PC-9 (cell line): ENCODE results near the gene FBXL14. TPM values are rescaled to one million over a fixed set of nuclear protein-coding genes. Genes with fewer than 3 reads are reported as not detected.

Experiments used
- BruUV-seq: library from RNA; stranded (reverse); fragments of 400-500 nt; replicated peaks from 2 replicates; lab custom pipeline; 2021; lab: Mats Ljungman, UMichigan
- CTCF ChIA-PET: fragments of 300-600 bp; sonication (Branson Sonifier 250); formaldehyde crosslinking; loops from one replicate; lab custom pipeline; 2022; ENCODE audit warnings: antibody characterized with exemption; lab: Charles Lee
- POLR2A ChIA-PET: fragments of 300-600 bp; sonication (Branson Sonifier 250); formaldehyde crosslinking; loops from one replicate; lab custom pipeline; 2022; ENCODE audit warnings: antibody characterized with exemption; ENCODE audit not compliant: unreplicated experiment; lab: Charles Lee
- DNase-seq, 2 experiments: peaks; one replicate each; pipeline versions ENCODE4 v3.0.0 to v3.0.0-alpha.2; 2015 to 2022; ENCODE audit warnings: mixed read lengths in 1 of 2
- H2AFZ ChIP-seq: fragments of 200-600 bp; sonication (generic); 2 replicates; pipeline ENCODE4 v1.8.1; 2017; ENCODE audit warnings: antibody characterized with exemption
- H3F3A ChIP-seq: fragments of 200-600 bp; sonication (generic); 2 replicates; pipeline ENCODE4 v1.8.1; 2017; ENCODE audit warnings: antibody characterized with exemption, mild to moderate bottlenecking, low read depth; ENCODE audit not compliant: insufficient read depth
- H3K27ac ChIP-seq: fragments of 200-600 bp; sonication (generic); 2 replicates; pipeline ENCODE4 v1.6.1; 2016; ENCODE audit warnings: mixed run types
- H3K27me3 ChIP-seq: fragments of 200-600 bp; sonication (generic); 2 replicates; pipeline ENCODE4 v1.6.1; 2016; ENCODE audit warnings: low read depth, mixed run types; ENCODE audit not compliant: insufficient read depth
- H3K36me3 ChIP-seq: fragments of 200-600 bp; sonication (generic); 2 replicates; pipeline ENCODE4 v1.6.1; 2016; ENCODE audit warnings: low read depth, mixed run types
- H3K4me1 ChIP-seq: fragments of 200-600 bp; sonication (generic); replicated peaks from 2 replicates; pipeline ENCODE4 v1.6.1; 2016; ENCODE audit warnings: mixed run types; ENCODE audit not compliant: insufficient read depth
- H3K4me2 ChIP-seq: fragments of 200-600 bp; sonication (generic); 2 replicates; pipeline ENCODE4 v1.6.1; 2017; ENCODE audit warnings: mixed run types
- H3K4me3 ChIP-seq: fragments of 200-600 bp; sonication (generic); 2 replicates; pipeline ENCODE4 v1.6.1; 2016; ENCODE audit warnings: mixed run types
- H3K79me2 ChIP-seq: fragments of 200-600 bp; sonication (generic); 2 replicates; pipeline ENCODE4 v1.6.1; 2017; ENCODE audit warnings: low read depth, mixed run types
- H3K9me2 ChIP-seq: fragments of 200-600 bp; sonication (generic); 2 replicates; pipeline ENCODE4 v1.8.1; 2017; ENCODE audit warnings: mild to moderate bottlenecking; ENCODE audit not compliant: insufficient read depth
- H3K9me3 ChIP-seq: fragments of 200-600 bp; sonication (generic); 2 replicates; pipeline ENCODE4 v1.8.1; 2016; ENCODE audit warnings: low read depth; ENCODE audit not compliant: insufficient read depth
- H4K20me1 ChIP-seq: fragments of 200-600 bp; sonication (generic); 2 replicates; pipeline ENCODE4 v1.8.1; 2017; ENCODE audit not compliant: insufficient read depth
- CTCF ChIP-seq: fragments of 200-600 bp; sonication (generic); conservative IDR thresholded peaks from 2 replicates; pipeline ENCODE4 v1.6.1; 2017; ENCODE audit warnings: mixed run types, antibody characterized with exemption, mild to moderate bottlenecking, moderate library complexity
- EZH2 ChIP-seq: fragments of 200-600 bp; sonication (generic); IDR thresholded peaks from 2 replicates; pipeline ENCODE4 v1.8.0; 2017; ENCODE audit warnings: antibody characterized with exemption, low read depth
- intact Hi-C: fragments of 100-400 bp; cut with micrococcal nuclease; formaldehyde crosslinking; loops from one replicate; pipeline ENCODE4 v1.10.0; 2022; ENCODE audit not compliant: unreplicated experiment
- total RNA-seq: library from RNA; stranded (reverse); gene quantifications from 2 replicates; pipeline ENCODE4 v1.2.3, GENCODE V29; 2021

FBXL14 gene
- total RNA-seq, 1 experiment from 2014 or later = 21.1 TPM

GRCh38 chr12:1598757-1599156 is 4.4 kb upstream of the FBXL14 start:
- Histone ChIP-seq H3K79me2 (no peaks in the 10 kb centered on the region), H3K4me2 (no peak overlapping the region), H3K4me3 (no peak overlapping the region), H3K36me3 (no peaks in the 10 kb centered on the region), H3K4me1 (peaks cover 9% of the 10 kb centered on the region), H2AFZ (no peak overlapping the region), H4K20me1 (no peaks in the 10 kb centered on the region), H3K27ac (no peak overlapping the region), H3K9me2 (no peaks in the 10 kb centered on the region), H3F3A (peaks cover 14% of the 10 kb centered on the region), H3K9me3 (no peaks in the 10 kb centered on the region), H3K27me3 (no peaks in the 10 kb centered on the region)
- CTCF ChIA-PET = no interaction called here
- intact Hi-C loops = no loop called here
- TF ChIP-seq EZH2 (no peak), CTCF (no peak)
- BruUV-seq = no TSS peak
- POLR2A ChIA-PET = no interaction called here
- no peak for DNase-seq

- CTCF ChIA-PET = no interaction called here
- BruUV-seq = no TSS peak
- H4K20me1 ChIP-seq = peaks cover 23% of the 10 kb centered on the region
- no peak for TF ChIP-seq CTCF
- TF ChIP-seq EZH2 = no peak
- no peaks in the 10 kb centered on the region for H3K9me3 ChIP-seq
- no peaks in the 10 kb centered on the region for H3K9me2 ChIP-seq
- intact Hi-C loops = no loop called here
- peak overlapping the region; percentile 99; the same call in 1 of the 2 replicates for H3K4me2 ChIP-seq
- peaks cover 28% of the 10 kb centered on the region for H3K79me2 ChIP-seq
- H3K4me3 ChIP-seq = peak overlapping the region; percentile 91; the same call in 1 of the 2 replicates
- no peaks in the 10 kb centered on the region for H3K36me3 ChIP-seq
- no peaks in the 10 kb centered on the region for H3K27me3 ChIP-seq
- H3F3A ChIP-seq = peaks cover 25% of the 10 kb centered on the region
- DNase-seq = no peak
- peaks cover 34% of the 10 kb centered on the region for H3K4me1 ChIP-seq
- H3K27ac ChIP-seq = no peak overlapping the region
- no peak overlapping the region for H2AFZ ChIP-seq
- POLR2A ChIA-PET = no interaction called here
These were observed 1.4 kb upstream of the FBXL14 start for GRCh38 chr12:1595690-1596347.

- Histone ChIP-seq H3K79me2 (peaks cover 35% of the 10 kb centered on the region), H3K27ac (peak overlapping the region; percentile 19; the same call in 1 of the 2 replicates), H3K4me3 (peak overlapping the region; percentile 91), H3K4me1 (peaks cover 42% of the 10 kb centered on the region), H3K4me2 (peak overlapping the region; percentile 99), H3F3A (peaks cover 25% of the 10 kb centered on the region), H3K36me3 (no peaks in the 10 kb centered on the region), H3K9me2 (no peaks in the 10 kb centered on the region), H4K20me1 (peaks cover 30% of the 10 kb centered on the region), H3K27me3 (no peaks in the 10 kb centered on the region), H3K9me3 (no peaks in the 10 kb centered on the region), H2AFZ (peak overlapping the region; percentile 99)
- intact Hi-C loops = no loop called here
- ChIA-PET CTCF (interaction anchor here (0.6 kb wide), 2 partner anchors 54 to 389 kb away, joined by 3 to 4 read pairs; no protein-coding TSS in a partner anchor), POLR2A (interaction anchor here (1.0 kb wide), 1 partner anchor 11 kb away, joined by 6 read pairs; no protein-coding TSS in a partner anchor)
- BruUV-seq = TSS peak; percentile 55
- no peak for DNase-seq
- TF ChIP-seq CTCF = no peak
- TF ChIP-seq EZH2 = no peak
These were observed 713 bp upstream of the FBXL14 start for GRCh38 chr12:1595026-1595561.
